ENCODE measurements around the gene DECR2. TPM values are rescaled to one million over a fixed set of nuclear protein-coding genes. Genes with fewer than 3 reads are reported as not detected.
"Not testable (repeated sequence)": the region's sequence is repeated elsewhere in the genome, so short reads cannot be mapped to it uniquely, and the experiment has no call there.

The DECR2 gene
- total and polyA plus RNA-seq, 2 experiments from 2014 or later = 50.0 to 51.5 TPM

DNA sequence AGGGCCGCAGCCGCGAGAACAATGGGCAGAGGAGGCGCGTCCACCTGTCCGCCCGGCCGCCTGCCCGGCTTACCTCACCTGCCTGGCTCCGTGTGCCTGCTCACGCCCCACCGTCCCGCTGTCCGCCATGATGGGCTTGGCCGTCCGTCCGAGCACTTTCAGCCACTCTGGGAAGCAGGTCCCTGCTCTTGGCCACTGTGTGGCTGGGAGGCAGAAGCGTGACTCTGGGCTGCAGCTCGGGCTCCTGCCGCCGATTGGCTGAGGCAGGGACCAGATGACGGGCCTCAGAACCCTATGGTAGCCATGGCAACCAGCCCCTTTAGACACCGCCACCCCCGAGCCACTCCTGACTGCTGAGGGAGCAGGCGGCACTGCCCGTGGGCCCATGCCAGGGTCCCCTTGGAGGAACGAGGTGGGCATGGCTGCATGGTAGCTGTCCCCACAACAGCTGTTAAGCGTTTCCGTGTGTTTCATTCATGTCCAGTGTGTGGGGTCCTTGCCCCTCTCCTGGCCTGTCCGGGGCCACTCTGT is 40.3 kb upstream of the DECR2 start:
- Histone ChIP-seq H3K36me3 (no peaks in the 10 kb centered on the region), H3K9me3 (ENCODE audit: low read depth) (no peaks in the 10 kb centered on the region), H3K4me3 (no peak overlapping the region), H3K27me3 (no peaks in the 10 kb centered on the region), H3K27ac (no peak overlapping the region), H3K4me1 (ENCODE audit: low read depth) (no peaks in the 10 kb centered on the region)
- DNase-seq (ENCODE audit: low read depth in 1 of 2, low spot score in 1 of 2) = no peak
- TF ChIP-seq, protein P1, sequence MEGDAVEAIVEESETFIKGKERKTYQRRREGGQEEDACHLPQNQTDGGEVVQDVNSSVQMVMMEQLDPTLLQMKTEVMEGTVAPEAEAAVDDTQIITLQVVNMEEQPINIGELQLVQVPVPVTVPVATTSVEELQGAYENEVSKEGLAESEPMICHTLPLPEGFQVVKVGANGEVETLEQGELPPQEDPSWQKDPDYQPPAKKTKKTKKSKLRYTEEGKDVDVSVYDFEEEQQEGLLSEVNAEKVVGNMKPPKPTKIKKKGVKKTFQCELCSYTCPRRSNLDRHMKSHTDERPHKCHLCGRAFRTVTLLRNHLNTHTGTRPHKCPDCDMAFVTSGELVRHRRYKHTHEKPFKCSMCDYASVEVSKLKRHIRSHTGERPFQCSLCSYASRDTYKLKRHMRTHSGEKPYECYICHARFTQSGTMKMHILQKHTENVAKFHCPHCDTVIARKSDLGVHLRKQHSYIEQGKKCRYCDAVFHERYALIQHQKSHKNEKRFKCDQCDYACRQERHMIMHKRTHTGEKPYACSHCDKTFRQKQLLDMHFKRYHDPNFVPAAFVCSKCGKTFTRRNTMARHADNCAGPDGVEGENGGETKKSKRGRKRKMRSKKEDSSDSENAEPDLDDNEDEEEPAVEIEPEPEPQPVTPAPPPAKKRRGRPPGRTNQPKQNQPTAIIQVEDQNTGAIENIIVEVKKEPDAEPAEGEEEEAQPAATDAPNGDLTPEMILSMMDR (IDR thresholded peaks at IDR 0.05; ENCODE audit: low read depth, low read length) = no peak

DNA sequence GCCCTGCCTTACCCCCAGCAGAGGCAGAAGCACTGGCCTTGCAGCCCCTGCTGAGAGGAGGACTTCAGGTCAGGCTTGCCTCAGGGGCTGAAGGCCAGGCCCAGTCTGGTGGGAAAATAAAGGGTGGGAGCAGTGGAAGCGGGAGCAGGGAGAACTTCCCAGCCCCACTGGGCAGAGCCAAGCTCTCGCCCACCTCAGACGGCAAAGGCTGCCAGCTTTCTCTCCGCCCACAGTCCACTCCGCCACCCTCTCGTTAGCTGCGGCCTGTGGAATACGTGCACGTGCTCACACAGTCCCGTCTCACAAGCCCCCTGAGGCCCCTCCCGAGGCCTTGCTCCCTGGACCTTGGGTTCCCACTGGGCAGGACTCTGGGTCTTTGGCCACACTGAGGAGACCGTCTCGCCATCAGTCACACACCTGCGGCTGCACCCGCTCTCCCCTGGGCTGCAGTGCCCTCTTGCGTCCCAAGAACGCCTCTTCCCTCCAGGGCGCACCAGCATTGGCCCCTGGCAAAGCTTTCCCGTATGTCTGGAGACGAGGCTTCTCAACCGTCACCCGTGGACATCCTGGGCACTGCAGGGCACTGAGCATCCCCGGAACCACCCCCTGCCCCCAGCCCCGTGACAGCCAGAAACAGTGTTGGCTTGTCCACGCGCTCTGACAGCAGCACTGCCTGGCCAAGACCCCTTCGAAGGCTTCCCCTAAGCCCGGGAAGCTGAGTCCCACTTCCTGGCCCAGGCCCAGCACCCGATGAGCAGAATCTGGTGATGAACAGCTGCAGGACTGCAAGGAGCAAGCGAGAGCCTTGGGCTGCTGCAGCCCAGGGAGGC is 39.6 kb upstream of the DECR2 start:
- Histone ChIP-seq H3K4me3 (no peak overlapping the region), H3K36me3 (no peaks in the 10 kb centered on the region), H3K9me3 (ENCODE audit: low read depth) (no peaks in the 10 kb centered on the region), H3K27me3 (no peaks in the 10 kb centered on the region), H3K4me1 (ENCODE audit: low read depth) (no peaks in the 10 kb centered on the region), H3K27ac (no peak overlapping the region)
- TF ChIP-seq, protein P1 (IDR thresholded peaks at IDR 0.05; ENCODE audit: low read depth, low read length) = peak; percentile 74
- DNase-seq (ENCODE audit: low read depth in 1 of 2, low spot score in 1 of 2) = peak; percentile 83 to 85

DNA sequence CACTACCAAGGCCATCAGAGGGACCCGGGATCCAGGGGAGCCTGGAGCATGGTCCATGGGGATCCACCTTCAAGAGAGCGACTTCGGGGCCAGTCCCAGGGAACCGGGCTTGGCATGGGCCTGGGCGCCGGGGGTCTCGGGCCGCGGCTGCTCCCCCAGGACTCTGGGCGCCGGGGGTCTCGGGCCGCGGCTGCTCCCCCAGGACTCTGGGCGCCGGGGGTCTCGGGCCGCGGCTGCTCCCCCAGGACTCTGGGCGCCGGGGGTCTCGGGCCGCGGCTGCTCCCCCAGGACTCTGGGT is 39.0 kb upstream of the DECR2 start:
- H3K27me3 ChIP-seq; DNase-seq (ENCODE audit: low read depth in 1 of 2, low spot score in 1 of 2); H3K4me1 ChIP-seq (ENCODE audit: low read depth); H3K4me3 ChIP-seq; H3K36me3 ChIP-seq; H3K27ac ChIP-seq; H3K9me3 ChIP-seq (ENCODE audit: low read depth): not testable (repeated sequence)

DNA sequence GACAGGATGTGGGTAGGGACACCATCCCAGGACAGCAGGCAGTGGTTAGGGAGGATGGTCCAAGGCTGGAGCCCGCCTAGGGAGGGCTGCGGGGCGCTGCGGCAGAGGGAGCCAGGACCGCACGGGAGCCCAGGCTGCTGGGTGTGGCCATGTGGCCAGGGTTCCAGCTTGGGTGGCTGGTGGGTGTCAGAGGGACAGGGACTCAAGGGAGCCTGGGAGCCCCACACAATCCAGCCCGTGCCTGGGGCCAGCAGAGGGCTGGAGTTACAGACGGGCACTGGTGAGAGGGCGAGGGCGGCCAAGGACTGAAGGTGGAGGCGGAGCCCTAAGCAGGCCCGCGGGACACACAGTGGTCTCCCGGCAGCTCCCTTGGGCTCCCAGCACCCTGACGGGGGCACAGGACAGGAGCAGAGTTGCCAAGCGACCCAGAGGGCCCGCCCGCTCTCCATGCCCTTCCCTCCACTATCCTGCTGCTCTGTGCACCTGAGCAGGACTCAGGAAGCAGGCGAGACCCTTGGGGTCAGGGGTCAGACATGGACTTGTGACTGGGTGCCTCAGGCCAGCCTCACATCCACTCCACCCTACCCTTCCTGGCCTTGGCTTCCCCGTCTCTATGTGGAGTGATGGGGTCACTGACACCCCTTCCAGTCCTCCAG is 38.4 kb upstream of the DECR2 start:
- no peak for DNase-seq (ENCODE audit: low read depth in 1 of 2, low spot score in 1 of 2)
- Histone ChIP-seq H3K27me3 (no peaks in the 10 kb centered on the region), H3K36me3 (peaks cover 11% of the 10 kb centered on the region), H3K9me3 (ENCODE audit: low read depth) (no peaks in the 10 kb centered on the region), H3K27ac (no peak overlapping the region), H3K4me1 (ENCODE audit: low read depth) (no peaks in the 10 kb centered on the region), H3K4me3 (no peak overlapping the region)
- TF ChIP-seq, protein P1 (IDR thresholded peaks at IDR 0.05; ENCODE audit: low read depth, low read length) = no peak

DNA sequence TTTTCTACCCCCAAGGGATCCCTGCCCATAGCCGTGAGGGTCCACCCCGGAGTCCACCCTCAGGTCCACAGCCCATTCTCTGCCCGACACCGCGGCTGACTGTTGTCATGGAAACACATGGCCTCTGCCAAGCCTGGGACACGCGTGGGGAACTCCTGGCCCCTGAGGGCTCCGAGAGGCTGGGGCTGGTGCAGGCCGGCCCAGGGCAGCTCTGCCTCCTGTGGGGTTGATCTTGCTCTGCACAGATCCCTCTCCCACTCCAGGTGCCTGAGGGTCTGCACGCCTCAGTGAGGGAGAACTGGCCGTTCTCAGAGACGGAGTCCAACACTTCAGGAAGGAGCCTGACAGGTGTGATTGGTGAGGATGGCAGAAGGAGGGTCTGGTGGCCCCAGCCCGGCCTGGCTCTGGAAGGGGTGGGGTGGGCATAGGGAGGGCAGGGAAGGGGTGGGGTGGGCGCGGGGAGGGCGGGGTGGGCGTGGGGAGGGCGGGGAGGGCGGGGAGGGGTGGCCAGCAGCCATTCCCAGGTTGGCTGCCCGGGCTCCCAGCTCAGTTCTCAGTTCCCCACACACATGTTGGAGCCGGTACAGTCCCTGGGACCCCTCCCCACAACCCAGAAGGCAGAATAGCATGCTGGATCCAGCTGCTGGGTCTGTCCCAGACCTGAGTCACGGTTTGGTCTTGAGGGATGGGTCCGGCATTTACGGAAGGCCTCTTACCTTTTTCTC is 37.8 kb upstream of the DECR2 start:
- Histone ChIP-seq H3K27ac (no peak overlapping the region), H3K36me3 (peaks cover 16% of the 10 kb centered on the region), H3K4me1 (ENCODE audit: low read depth) (no peaks in the 10 kb centered on the region), H3K9me3 (ENCODE audit: low read depth) (no peaks in the 10 kb centered on the region), H3K4me3 (no peak overlapping the region), H3K27me3 (no peaks in the 10 kb centered on the region)
- DNase-seq (ENCODE audit: low read depth in 1 of 2, low spot score in 1 of 2) = no peak
- TF ChIP-seq, protein P1 (IDR thresholded peaks at IDR 0.05; ENCODE audit: low read depth, low read length) = no peak
